ENCODE results near the gene CAMSAP3. TPM values are rescaled to one million over a fixed set of nuclear protein-coding genes. Genes with fewer than 3 reads are reported as not detected.

CAMSAP3 gene
- total RNA-seq, 1 donor from 2014 or later, result 28.6 TPM

DNA sequence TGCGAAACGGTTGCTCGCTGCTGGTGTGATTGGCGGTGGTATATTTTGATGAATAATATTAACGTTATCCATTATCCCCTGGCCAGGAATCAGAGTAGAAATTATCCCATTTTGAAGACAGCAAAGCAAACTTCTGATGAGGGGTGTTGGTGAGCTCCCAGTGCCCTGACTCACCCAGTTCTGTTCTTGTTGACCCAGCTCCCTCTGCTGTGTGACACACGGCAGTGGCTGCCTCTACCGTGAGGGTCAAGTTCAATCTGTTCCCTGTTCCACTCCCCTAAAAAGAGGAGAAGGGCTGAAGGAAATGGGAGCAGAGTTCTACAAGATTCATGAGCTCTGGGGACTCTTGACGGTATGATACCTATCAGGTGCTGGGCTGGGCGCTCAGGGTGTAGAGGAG is 2.0 kb downstream of the CAMSAP3 start:
- Mint-ChIP-seq H3K4me1 (ENCODE audit: unreplicated experiment) (peaks cover 18% of the 10 kb centered on the region), H3K4me3 (peak overlapping the region; percentile 87), H3K36me3 (no peaks in the 10 kb centered on the region), H3K27me3 (peaks cover 32% of the 10 kb centered on the region), H3K9me3 (no peaks in the 10 kb centered on the region), H3K27ac (peak overlapping the region; percentile 67)
- no peak for DNase-seq (ENCODE audit: extremely low spot score, unreplicated experiment)
- TF ChIP-seq, protein P1, sequence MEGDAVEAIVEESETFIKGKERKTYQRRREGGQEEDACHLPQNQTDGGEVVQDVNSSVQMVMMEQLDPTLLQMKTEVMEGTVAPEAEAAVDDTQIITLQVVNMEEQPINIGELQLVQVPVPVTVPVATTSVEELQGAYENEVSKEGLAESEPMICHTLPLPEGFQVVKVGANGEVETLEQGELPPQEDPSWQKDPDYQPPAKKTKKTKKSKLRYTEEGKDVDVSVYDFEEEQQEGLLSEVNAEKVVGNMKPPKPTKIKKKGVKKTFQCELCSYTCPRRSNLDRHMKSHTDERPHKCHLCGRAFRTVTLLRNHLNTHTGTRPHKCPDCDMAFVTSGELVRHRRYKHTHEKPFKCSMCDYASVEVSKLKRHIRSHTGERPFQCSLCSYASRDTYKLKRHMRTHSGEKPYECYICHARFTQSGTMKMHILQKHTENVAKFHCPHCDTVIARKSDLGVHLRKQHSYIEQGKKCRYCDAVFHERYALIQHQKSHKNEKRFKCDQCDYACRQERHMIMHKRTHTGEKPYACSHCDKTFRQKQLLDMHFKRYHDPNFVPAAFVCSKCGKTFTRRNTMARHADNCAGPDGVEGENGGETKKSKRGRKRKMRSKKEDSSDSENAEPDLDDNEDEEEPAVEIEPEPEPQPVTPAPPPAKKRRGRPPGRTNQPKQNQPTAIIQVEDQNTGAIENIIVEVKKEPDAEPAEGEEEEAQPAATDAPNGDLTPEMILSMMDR (conservative IDR thresholded peaks at IDR 0.05), result no peak

DNA sequence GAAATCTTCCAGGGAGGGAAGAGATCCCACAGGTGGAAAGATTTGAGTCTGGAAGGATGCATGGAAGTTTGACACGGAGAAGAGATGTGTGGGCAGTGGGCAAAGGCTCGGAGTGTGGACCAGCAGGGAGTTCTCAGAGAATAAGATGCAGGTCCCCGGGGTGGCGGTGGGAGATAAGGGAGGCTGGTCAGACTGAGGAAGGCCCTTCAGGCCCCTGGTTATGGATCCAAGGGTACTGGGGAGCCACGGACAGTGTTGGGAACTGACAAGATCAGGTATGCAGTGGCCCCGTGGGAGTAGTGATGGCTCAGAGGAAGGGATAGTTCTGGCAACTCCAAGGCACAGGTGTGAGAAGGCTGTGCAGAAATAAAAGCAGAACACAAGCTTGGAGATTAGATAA is 2.5 kb downstream of the CAMSAP3 start:
- Mint-ChIP-seq H3K27ac (peak overlapping the region; percentile 67), H3K9me3 (no peaks in the 10 kb centered on the region)

DNA sequence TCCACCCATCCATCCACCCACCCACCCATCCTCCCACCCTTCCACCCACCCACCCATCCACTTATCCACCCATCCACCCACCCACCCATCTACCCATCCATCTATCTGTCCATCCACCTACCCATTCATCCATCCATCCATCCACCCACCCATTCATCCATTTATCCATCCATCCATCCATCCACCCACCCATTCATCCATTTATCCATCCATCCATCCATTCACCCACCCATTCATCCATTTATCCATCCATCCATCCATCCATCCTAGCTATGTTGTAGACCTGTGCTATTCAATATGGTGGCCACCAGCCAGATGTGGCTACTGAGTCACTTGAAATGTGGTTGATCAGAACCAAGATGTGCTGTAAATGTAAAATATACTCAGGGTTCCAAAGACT is 5.1 kb downstream of the CAMSAP3 start:
- no peak for DNase-seq (ENCODE audit: extremely low spot score, unreplicated experiment)
- H3K27me3 Mint-ChIP-seq, result peaks cover 15% of the 10 kb centered on the region
- no peaks in the 10 kb centered on the region for H3K9me3 Mint-ChIP-seq
- H3K36me3 Mint-ChIP-seq, result peaks cover 3% of the 10 kb centered on the region
- peaks cover 13% of the 10 kb centered on the region for H3K4me1 Mint-ChIP-seq (ENCODE audit: unreplicated experiment)
- no peak overlapping the region for H3K4me3 Mint-ChIP-seq
- TF ChIP-seq, protein P1 (conservative IDR thresholded peaks at IDR 0.05), result no peak
- no peak overlapping the region for H3K27ac Mint-ChIP-seq

More for the DNA sequence above, 2.5 kb downstream of the CAMSAP3 start:
- DNase-seq (ENCODE audit: extremely low spot score, unreplicated experiment), result no peak
- H3K36me3 Mint-ChIP-seq, result no peaks in the 10 kb centered on the region
- H3K4me3 Mint-ChIP-seq, result peak overlapping the region; percentile 87
- TF ChIP-seq, protein P1 (conservative IDR thresholded peaks at IDR 0.05), result no peak
- peaks cover 18% of the 10 kb centered on the region for H3K4me1 Mint-ChIP-seq (ENCODE audit: unreplicated experiment)
- peaks cover 32% of the 10 kb centered on the region for H3K27me3 Mint-ChIP-seq

DNA sequence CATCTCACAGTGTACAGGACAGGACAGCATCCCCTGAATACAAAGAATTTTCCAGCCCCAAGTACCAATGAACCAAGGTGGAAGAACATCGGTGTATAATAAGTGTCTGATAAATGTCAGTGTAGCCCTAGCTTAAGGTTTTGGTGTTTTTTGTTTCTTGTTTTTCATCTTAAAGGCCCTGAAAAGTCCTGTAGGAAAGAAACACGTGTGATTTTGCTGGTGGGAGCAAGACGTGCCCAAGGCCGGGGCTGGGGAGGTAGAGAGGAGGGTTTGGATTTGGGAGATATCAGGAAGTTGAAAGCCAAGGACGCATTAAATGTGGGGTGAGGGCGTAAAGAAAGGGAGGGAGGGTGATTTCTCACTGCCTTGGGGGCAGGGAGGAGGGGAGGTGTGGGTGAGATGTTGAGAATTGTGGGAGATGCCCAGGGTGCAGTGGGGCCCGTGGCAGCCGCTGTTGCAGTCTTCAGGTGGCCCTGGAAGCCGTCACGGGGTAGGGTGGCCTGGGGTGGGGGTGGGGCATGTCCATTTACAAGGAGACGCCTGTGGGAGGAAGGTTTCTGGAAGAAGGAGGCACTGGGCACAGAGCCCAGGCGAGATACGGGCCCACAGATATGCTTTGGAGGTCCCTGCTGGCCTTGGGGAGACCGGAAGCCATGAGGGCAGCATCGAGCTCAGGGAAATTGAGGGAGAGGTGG is 6.7 kb downstream of the CAMSAP3 start:
- TF ChIP-seq, protein P1 (conservative IDR thresholded peaks at IDR 0.05), result no peak
- Mint-ChIP-seq H3K27me3 (peaks cover 9% of the 10 kb centered on the region), H3K27ac (no peak overlapping the region)

DNA sequence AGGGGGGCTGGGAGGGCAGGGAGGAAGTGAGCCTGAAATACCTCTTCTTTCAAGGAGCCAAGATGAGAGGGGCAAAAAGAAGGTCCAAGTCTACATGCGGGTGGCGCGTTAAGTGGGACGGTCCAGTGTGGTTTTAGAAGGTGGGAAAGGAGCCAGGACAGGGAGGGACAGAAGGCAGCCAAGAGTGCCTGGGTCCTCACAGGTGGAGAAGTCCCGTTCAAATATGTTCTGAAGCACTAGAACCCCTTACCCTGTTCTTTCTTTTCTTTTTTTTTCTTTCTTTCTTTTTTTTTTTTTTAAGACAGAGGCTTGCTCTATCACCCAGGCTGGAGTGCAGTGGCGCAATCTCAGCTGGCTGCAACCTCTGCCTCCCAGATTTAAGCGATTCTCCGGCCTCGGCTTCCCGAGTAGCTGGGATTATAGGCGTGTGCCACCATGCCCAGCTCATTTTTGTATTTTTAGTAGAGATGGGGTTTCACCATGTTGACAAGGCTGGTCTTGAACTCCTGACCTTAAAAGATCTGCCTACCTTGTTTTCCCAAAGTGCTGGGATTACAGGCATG is 7.4 kb downstream of the CAMSAP3 start:
- Mint-ChIP-seq H3K4me1 (ENCODE audit: unreplicated experiment) (peaks cover 3% of the 10 kb centered on the region), H3K27ac (no peak overlapping the region), H3K4me3 (no peak overlapping the region), H3K9me3 (no peaks in the 10 kb centered on the region), H3K36me3 (peaks cover 4% of the 10 kb centered on the region), H3K27me3 (peaks cover 3% of the 10 kb centered on the region)
- no peak for DNase-seq (ENCODE audit: extremely low spot score, unreplicated experiment)
- TF ChIP-seq, protein P1 (conservative IDR thresholded peaks at IDR 0.05), result no peak

More for the DNA sequence above, 6.7 kb downstream of the CAMSAP3 start:
- Mint-ChIP-seq H3K36me3 (peaks cover 4% of the 10 kb centered on the region), H3K9me3 (no peaks in the 10 kb centered on the region), H3K4me3 (no peak overlapping the region), H3K4me1 (ENCODE audit: unreplicated experiment) (peaks cover 9% of the 10 kb centered on the region)
- no peak for DNase-seq (ENCODE audit: extremely low spot score, unreplicated experiment)

Measured in type B pancreatic cell (in vitro differentiated cells).